NOMO-1 treated with dmso at 0.1 percent for 144 hours (cell line): ENCODE measurements around the gene ZBTB20.
"Not testable (repeated sequence)": the region's sequence is repeated elsewhere in the genome, so short reads cannot be mapped to it uniquely, and the experiment has no call there.

Experiments used
- DNase-seq: peaks from one replicate; lab custom pipeline; 2025; ENCODE audit not compliant: unreplicated experiment; lab: John Stamatoyannopoulos, UW

Gene ZBTB20

DNA sequence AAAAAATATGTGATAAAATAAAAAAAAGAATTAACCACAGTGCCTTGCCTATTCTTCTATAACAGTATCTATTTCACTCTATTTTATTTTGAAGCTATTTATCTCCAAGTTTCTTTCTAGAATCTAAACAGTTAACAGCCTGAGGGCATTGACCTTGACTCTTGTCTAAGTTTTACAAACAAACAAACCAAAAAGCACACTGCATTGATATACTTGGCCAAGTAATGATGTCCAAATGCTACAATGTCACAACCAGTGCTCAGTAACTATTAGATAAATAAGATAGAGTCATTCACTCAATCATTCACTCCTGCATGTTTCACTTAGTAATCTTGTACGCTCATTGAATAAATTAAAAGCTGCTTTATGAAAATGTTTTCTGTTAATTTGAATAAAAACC, 466.8 kb downstream of the ZBTB20 start:
- DNase-seq: no peak

DNA sequence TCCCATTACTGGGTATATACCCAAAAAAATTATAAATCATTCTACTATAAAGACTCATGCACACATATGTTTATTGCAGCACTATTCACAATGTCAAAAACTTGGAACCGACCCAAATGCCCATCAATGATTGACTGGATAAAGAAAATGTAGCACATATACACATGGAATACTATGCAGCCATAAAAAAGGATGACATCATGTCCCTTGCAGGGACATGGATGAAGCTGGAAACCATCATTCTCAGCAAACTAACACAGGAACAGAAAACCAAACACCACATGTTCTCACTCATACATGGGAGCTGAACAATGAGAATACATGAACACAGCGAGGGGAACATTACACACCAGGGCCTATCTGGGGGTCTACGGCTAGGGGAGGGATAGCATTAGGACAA, 467.3 kb downstream of the ZBTB20 start:
- not testable (repeated sequence) for DNase-seq

DNA sequence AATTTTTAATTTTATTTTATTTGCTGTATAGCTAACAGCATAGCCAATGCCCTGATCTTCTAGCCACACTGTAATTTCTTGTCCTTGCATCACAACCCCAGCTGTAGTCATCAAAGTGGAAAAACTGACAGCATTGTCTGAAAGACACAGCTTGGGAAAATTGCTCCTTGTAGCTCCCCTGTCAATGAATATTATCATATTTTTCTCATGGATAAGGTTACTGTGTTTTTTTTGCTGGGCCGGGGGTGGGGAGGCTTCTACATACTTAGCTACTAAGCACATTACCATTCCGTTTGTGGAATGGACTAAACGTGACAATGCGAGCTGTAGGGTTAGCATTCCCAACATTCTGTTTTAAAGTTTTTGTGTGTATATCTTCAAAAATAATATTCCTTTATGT, 472.0 kb downstream of the ZBTB20 start:
- no peak for DNase-seq

DNA sequence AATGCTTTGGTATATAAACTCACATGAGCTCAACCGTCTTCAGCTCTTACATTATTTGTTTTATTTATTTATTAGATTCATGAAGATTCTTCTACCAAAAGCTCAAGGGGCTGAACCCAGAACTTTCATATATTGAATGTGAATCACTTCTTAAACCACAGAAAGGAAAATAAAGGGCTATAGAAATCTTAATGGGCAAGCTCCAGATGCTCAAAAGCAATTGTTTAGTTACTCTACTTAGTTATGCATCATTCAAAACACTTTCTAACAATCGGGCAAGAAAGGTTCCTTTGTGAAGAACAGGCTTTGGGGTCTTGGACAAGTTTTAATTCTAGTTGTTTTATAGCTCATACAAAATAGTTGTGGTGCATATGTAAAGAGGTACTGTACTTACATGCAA, 473.1 kb downstream of the ZBTB20 start:
- no peak for DNase-seq

DNA sequence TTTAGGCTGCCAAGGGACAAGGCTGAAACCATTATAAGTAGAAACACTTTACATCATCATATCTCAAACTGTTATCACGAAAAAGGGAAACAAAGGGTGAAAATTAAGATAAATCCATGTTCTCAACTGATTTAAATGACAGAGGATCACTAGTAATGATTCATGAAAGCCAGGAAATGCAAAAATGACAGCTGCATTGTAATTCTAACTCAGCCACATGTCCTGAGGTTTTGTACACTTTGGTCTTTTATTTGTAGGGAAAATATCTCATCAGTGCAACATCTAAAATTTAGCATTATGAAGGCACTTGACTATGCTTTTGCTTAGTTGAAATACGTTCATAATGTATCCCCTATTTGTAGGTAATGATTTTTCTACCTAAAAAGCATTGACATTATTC, 473.6 kb downstream of the ZBTB20 start:
- DNase-seq: no peak

DNA sequence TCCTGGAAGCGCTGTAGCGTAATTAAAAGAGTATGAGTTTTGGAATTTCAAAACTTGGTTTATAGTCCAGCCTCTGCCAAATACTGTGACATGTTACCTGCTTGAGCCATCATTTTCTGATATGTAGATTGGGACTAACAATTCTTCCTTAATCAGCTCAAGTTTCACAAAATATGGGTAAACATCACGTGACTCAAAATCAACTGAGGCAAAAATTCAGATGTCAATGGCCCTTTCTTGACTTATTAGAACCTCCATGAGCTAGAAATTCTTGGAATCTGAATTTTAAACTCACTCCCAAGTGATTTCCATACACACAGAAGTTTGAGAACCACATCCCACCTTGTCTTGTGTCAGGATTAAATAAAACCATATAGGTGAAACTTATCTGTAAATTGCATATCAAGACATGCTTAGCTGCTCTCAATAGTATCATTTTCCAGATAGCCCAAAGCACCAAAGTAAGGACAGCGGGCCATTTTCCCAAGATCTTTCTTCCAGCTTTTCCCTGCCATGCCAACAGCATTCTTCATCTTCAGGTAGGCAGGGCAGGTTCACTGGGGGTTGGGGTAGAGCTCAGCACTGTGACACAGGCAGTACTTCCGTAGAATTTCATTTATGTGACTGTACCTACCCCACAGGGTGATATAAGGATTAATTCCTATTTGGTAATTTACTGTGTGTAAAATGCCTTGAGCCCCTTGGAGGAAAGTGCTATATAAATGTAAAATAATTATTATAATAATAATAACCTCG, 474.2 kb downstream of the ZBTB20 start:
- no peak for DNase-seq

DNA sequence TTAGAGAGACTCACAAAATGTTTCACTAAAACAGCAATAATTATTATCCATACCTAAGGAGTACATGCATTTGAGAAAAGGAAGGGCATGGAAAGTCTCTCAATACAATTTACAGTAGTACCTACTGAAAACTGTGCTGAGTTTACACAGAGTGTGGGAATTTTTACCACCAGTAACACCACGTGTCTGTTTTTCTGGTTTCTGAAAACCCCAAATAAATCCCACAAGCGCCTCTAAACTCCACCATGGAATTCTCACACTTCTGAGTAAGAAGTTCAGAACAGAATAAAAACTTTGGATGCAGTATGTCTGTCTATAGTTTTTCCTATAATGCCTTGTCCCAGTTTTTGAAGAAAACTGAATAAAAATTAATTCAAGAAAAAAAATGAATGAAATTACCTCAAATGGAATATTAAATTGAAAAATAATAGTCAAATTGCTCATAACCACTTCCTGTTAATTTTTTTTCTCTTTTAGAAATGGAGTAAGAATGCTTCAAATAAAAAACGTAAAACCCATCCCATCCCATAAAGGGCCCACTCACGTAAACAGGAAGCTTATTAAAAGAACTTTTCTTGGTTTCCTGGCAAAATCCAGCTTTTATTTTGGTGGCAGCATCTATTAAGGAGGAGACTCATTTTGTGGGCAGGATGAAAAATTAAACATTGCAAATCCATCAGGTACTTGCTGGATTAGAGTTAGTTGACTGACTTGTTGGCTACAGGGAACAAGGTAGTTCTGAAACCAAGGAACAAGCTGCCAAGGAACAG, 475.2 kb downstream of the ZBTB20 start:
- no peak for DNase-seq

DNA sequence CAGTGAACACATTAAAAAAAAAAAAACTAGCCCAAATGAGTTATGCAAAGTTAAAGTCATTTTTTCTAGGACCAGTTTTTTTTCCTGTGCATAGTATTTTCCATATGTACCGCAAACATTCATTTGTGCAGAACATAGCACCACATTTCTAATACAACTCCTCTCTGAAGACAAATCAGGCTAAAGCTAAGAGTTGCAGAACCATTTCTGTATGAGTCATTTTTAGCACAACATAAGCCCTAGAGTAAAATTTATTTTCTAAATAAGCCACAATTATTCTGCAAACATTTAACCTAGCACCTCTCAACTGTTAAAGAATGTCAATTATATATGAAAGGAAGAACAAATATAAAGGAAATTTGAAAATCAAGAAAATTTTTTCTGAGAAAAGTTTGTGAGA, 477.5 kb downstream of the ZBTB20 start:
- no peak for DNase-seq

DNA sequence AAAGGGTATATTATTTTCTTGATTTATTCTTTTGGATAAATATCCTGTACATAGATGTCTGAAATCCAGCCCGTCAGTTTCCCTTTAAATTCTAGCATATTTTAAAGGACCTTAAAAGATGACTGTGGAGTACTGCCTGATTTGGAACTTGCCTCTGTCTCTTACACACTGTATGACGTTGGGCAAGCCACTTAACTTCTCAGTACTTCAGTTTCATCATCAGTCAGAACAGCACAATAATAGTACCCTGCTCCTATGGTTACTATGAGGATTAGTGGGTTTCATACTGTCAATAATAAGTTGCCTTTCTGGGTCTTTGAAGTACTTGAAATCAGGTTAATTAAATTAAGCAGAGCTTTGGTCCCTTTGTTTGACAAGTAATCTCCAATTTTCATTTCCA, 479.0 kb downstream of the ZBTB20 start:
- no peak for DNase-seq

DNA sequence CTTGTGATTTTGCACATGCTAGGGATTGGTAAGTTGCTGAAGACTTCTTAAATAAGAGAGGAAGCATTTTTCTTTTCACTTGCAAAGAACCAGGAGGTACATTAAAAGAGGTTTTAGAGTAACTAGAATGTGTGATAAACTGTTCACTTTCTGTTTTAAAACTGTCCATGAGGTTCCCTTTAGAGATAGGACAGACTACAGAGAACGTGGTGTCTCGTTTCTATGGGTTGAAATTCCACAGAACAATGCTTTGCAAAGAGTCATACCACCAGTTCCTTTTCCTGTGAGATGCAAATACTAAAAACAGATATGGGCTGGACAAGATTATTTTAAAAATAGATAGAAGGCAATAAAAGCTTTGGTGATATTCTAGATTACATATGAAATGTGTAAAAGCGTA, 480.5 kb downstream of the ZBTB20 start:
- no peak for DNase-seq

DNA sequence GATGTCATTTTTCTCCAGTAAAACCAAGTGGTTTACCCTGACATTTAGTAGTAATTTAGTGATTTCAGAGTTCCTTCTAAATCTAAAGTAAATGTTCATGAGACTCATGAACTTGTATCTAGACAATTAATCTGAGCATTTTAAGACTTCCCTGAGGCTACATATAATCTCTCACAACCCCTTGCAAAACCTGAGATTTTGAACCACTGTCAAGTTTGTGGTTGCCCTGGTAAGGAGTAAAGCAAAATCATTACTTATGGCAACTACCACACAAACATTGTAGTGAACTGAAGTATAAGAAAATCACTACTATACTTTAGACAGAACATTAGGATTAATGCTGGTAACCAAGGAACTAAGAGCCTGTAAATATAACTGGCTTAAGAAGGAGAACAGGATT, 483.1 kb downstream of the ZBTB20 start:
- no peak for DNase-seq

DNA sequence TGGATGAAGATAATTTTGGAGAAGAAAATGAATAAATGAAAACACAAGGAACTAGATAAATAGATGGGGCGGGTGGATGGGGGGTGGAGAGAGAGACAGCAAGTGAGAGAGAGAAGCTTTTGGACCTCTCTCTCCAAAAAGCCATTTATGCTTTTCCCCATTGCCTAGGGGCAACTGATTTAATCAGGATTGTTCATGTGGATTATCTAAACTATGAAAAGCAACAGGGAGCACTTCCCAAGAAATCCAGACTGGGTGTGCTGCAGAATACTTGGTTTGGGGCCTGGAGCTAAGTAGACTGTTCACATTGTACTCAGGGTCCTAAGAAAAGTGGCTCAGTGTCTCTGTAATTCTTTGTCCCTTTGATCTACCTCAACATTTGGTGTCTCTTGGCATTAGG, 486.3 kb downstream of the ZBTB20 start:
- no peak for DNase-seq

DNA sequence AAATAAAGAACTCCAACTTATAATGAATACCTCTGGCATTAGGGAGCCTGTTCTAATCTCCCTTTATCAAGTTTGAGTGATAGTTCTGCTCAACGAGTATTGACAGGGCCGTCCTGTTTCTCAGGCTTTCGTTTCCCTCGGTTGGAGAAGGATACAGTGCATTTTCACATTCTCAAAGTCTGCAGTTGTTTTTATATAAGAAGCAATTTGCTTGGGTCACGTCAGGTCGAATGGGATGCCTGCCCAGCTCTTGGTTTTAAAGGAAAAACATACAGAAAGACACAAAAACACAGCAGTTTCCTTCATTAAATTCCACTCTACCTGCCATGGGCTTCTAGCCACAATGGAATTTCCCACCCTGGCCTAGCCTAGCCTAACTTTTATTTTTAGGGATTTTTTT, 487.0 kb downstream of the ZBTB20 start:
- no peak for DNase-seq

DNA sequence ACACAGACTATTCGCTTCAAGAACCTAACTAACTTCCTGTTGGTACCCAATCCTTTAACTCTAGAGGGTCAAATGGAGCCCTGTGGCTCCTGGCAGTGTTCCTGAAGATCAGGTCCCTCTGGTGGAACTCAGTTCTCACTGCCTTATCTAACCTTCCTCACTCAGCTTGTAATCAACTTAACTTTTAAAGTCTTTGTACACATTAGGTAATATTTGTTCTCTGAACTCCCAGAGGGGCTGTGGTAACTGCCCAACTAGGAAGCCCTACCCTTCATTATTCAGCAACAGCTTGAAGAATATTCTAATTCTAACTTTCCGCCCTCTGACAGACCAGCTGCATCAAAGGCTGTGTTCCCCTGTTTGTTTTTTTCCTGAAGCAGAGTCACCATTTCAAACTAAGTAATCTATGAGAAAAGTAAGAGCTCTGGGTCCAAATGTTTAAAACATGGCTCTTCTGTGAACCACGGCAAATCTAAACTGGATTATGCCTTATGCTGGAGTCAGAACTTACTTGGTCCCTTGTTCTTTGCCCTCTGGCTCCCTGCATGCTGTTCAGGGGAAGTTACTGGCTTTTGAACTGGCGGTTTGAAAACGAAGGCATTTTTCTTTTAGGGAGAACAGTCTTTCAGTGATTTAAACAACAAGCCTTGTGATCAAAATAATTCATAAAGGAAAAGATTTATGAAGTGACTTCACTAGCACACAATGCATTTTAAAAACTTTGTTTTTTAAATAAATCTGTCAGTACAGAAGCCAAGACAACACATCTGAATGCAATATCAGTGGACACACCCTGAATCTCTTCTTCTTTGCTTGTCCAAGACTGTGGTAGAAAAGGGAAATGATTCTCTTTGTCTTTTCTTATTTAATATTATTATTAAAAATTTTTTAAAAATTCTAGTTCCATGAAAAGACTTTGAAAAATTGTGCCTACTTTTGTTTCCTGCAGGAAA, 487.7 kb downstream of the ZBTB20 start:
- DNase-seq: no peak

DNA sequence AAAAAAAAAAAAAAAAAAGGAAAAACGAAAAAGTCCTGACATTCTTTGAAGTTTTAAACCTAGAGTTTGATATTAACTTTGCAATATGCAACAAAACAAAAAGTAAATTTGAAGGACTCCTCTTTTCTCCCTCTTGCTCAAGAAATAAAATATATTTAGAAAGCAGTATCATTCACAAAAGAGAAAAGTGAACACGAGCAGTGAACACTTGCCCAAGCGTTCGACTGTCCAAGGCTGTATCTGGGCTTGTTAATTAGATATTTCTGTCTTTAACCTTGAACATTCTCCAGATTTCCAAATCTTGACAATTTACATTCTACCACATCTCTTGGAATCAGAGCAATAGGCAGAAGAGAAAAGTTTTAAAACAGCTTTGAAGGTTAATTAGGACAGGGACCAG, 495.5 kb downstream of the ZBTB20 start:
- DNase-seq: no peak

DNA sequence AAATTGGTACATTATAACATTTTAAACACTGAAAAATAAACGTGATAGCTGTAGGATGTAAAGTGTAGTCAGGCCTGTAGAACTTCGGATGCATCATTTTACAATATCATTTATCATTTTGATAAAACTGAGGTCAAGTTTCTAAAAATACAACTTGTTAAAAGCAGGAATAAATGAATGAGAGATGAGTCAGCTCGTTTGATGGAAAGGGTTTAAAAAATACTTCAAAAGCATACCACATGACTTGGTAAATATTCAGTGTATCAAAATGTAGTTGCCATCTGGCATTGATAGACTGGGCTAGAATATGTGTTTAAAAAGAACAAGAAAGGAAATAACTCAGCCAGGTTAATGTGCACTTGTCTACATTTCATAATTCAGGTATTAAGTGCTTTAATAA, 496.3 kb downstream of the ZBTB20 start:
- no peak for DNase-seq

DNA sequence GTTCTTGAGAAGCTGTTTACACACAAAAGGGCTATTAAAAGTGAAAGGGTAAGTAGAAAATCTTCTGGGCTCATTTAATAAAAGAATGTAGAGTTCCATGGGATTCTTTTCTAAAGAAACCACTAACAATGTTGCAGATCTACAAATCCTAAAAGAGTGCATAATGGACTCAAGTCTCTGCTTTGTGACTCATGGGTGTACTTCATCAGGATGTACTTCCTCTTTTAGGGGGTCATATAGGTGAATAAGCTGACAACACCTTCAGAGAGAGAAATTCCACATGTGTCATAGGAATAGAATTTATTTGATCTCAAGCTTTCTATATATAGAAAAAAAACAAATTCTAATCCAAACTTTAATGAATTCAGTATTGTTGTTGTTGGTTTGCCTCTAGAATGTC, 497.8 kb downstream of the ZBTB20 start:
- DNase-seq: no peak

DNA sequence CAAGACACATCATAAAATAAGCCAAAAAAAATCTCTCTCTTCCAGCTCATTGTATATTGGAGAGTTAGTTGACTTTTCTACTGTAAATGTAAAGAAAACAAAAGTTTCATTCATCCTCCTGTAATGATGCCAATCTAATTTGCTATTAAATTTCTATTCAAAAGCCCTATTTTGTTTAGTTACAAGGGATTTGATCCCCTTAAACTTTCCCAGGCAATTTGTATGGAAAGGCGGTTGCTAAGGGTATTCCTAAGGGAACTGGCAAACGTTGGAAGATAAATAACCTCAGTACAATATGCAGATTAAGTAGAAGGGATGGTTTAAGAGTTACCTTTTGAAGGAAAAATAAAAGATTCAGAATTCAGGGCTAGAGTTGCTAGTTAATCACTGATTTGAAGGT, 500.6 kb downstream of the ZBTB20 start:
- no peak for DNase-seq

DNA sequence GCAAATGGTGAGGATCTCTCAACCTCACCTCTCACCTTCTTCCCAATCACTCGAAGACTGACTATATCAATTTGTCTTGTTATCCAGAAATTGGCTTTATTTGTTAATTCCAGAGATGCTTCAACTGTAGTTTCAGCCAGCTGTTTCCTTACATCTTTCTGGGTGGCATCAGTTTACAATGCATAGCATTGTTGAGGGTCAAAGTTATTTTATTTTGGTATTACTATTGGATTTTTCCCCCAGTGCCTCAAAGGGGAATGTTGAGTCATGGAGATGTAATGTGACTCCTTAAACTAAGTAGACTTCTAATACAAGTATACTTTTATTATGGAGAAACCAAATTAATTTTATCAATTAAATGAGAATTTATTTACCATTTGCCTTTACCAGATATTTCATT, 501.7 kb downstream of the ZBTB20 start:
- DNase-seq: no peak

DNA sequence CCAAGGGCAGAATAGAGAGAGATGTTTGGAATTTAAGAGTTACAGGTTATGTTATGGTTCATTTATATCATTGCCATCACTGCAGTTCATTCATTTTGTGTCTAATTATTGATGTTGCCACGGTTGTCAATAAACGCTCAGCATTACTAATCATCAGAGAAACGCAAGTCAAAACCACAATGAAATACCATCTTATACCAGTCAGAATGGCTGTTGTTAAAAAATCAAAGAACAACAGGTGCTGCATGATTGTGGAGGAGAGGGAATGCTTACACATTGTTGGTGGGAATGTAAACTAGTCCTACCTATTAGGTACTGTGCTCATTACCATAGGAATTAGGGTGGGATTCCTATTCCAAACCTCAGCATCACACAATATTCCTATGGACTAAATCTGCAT, 502.7 kb downstream of the ZBTB20 start:
- no peak for DNase-seq

DNA sequence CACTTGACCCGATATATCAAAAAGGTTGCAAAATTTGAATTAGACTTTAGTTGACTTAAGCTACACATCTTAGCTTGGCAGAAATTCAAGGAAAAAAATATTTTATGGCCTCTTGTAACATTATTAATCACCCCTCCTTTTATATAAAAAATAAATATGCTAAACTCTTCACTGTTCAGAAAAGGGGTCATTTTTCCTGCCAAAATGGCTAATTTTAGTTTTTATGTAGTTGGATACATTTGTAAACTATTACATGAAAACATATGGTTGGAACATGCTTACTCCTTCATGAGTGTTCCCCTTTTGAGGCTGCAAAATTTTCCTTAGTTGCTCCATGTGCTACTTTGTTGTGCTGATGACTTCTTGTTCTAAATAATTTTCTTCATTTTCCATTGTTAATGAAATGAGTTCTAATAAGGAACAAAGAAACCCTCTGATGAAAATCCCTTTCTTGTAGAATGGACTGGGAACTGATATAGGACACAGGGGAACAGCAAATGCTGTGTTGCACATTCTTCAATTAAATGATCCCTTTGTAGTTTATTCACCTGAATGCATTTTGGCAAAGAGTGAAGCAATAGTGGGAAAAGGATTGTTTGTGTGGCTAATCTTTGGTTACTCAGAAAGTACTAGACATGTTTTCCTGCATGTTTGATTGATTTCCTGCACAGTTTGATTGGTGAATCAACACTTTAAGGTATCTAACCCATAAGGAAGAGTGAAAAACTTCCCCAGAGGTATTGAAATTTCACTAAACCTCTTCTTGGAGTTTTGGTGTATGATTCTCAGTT, 503.9 kb downstream of the ZBTB20 start:
- DNase-seq: no peak
